Neural cell (in vitro differentiated cells): Measurements from ENCODE around the gene EVC. TPM values are rescaled to one million over a fixed set of nuclear protein-coding genes. Genes with fewer than 3 reads are reported as not detected.

Experiments
- H2AFZ ChIP-seq: fragments of 200-600, 300-800 bp; sonication (generic), shearing (Covaris generic); 2 replicates; pipeline ENCODE4 v1.6.0; 2014; ENCODE audit warnings: low read depth, mild to moderate bottlenecking, antibody characterized with exemption, low read length, moderate library complexity
- H3F3A ChIP-seq: fragments of 200-600 bp; shearing (Covaris generic); 2 replicates; pipeline ENCODE4 v1.6.1; 2016; ENCODE audit warnings: mild to moderate bottlenecking, moderate library complexity, mixed read lengths, antibody characterized with exemption, low read length; ENCODE audit not compliant: insufficient read depth, poor library complexity, severe bottlenecking
- H3K27ac ChIP-seq: fragments of 200-600, 300-800 bp; sonication (generic), shearing (Covaris generic); 2 replicates; pipeline ENCODE4 v1.5.1; 2014; ENCODE audit warnings: mild to moderate bottlenecking, low read length, moderate library complexity
- H3K27me3 ChIP-seq: fragments of 300-800, 200-600 bp; sonication (generic), shearing (Covaris generic); 2 replicates; pipeline ENCODE4 v1.6.0; 2014; ENCODE audit warnings: mild to moderate bottlenecking, low read depth, low read length, moderate library complexity; ENCODE audit not compliant: insufficient read depth
- H3K36me3 ChIP-seq: fragments of 300-800, 200-600 bp; sonication (generic), shearing (Covaris generic); 2 replicates; pipeline ENCODE4 v1.5.1; 2014; ENCODE audit warnings: mild to moderate bottlenecking, antibody characterized with exemption, low read length, moderate library complexity; ENCODE audit not compliant: insufficient read depth
- H3K4me2 ChIP-seq: fragments of 300-800, 200-600 bp; sonication (generic), shearing (Covaris generic); 2 replicates; pipeline ENCODE4 v1.6.0; 2014; ENCODE audit warnings: mild to moderate bottlenecking, low read length
- H3K4me3 ChIP-seq: fragments of 300-800, 200-600 bp; sonication (generic), shearing (Covaris generic); 2 replicates; pipeline ENCODE4 v1.5.1; 2014; ENCODE audit warnings: mild to moderate bottlenecking, low read length, moderate library complexity
- H3K79me2 ChIP-seq: fragments of 200-600 bp; shearing (Covaris generic); replicated peaks from 2 replicates; pipeline ENCODE4 v1.6.0; 2014; ENCODE audit warnings: mild to moderate bottlenecking, low read length, moderate library complexity; ENCODE audit not compliant: insufficient read depth
- H3K9ac ChIP-seq: fragments of 300-800, 200-600 bp; sonication (generic), shearing (Covaris generic); 2 replicates; pipeline ENCODE4 v1.6.1; 2016; ENCODE audit warnings: mild to moderate bottlenecking, low read length, mixed read lengths
- H3K9me2 ChIP-seq: fragments of 200-600 bp; shearing (Covaris generic); 2 replicates; pipeline ENCODE4 v1.6.1; 2016; ENCODE audit warnings: mild to moderate bottlenecking, low read length, mixed read lengths; ENCODE audit not compliant: insufficient read depth
- H3K9me3 ChIP-seq: fragments of 200-600, 300-800 bp; sonication (generic), shearing (Covaris generic); 2 replicates; pipeline ENCODE4 v1.6.1; 2016; ENCODE audit warnings: mild to moderate bottlenecking, mixed run types, low read length, moderate library complexity, mixed read lengths
- H4K20me1 ChIP-seq: fragments of 200-600 bp; shearing (Covaris generic); 2 replicates; pipeline ENCODE4 v1.6.1; 2016; ENCODE audit warnings: mild to moderate bottlenecking, mixed run types; ENCODE audit not compliant: insufficient read depth
- CTCF ChIP-seq: fragments of 450-650 bp; IDR thresholded peaks from 2 replicates; pipeline ENCODE4 v1.5.1; 2014; ENCODE audit warnings: antibody characterized with exemption, mild to moderate bottlenecking, moderate library complexity; ENCODE audit not compliant: poor library complexity, severe bottlenecking
- EP300 ChIP-seq: fragments of 450-650 bp; conservative IDR thresholded peaks from 2 replicates; pipeline ENCODE4 v1.6.1; 2014; ENCODE audit warnings: antibody characterized with exemption, mild to moderate bottlenecking, moderate library complexity; ENCODE audit not compliant: poor library complexity, severe bottlenecking
- EZH2 ChIP-seq: fragments of 200-600, 300-800 bp; shearing (Covaris generic), sonication (generic); IDR thresholded peaks from 2 replicates; pipeline ENCODE4 v1.6.1; 2014; ENCODE audit warnings: antibody characterized with exemption, low read length, borderline replicate concordance, mild to moderate bottlenecking; ENCODE audit not compliant: insufficient read depth, poor library complexity, severe bottlenecking
- MXI1 ChIP-seq: fragments of 450-650 bp; conservative IDR thresholded peaks from 2 replicates; pipeline ENCODE4 v1.6.1; 2014; ENCODE audit warnings: antibody characterized with exemption, mild to moderate bottlenecking; ENCODE audit not compliant: poor library complexity, severe bottlenecking
- POLR2AphosphoS5 ChIP-seq: IDR thresholded peaks from 2 replicates; pipeline ENCODE4 v1.6.1; 2012
- RAD21 ChIP-seq: fragments of 450-650 bp; conservative IDR thresholded peaks from 2 replicates; pipeline ENCODE4 v1.6.1; 2014; ENCODE audit warnings: antibody characterized with exemption, mild to moderate bottlenecking, moderate library complexity
- REST ChIP-seq: IDR thresholded peaks from 2 replicates; pipeline ENCODE4 v1.6.1; 2012; ENCODE audit warnings: borderline replicate concordance
- SMC3 ChIP-seq: fragments of 450-650 bp; conservative IDR thresholded peaks from 2 replicates; pipeline ENCODE4 v1.6.1; 2014; ENCODE audit warnings: antibody characterized with exemption, mild to moderate bottlenecking, moderate library complexity; ENCODE audit not compliant: poor library complexity
- TAF1 ChIP-seq: IDR thresholded peaks from 2 replicates; pipeline ENCODE4 v1.6.1; 2012; ENCODE audit warnings: low read depth
- polyA plus RNA-seq: library from polyadenylated mRNA; depleted of rRNA; stranded (reverse); fragments of >200 nt; gene quantifications from 2 replicates; pipeline ENCODE4 v1.2.3, GENCODE V29; 2014

Gene EVC
- polyA plus RNA-seq, 1 donor from 2014 or later: 0.48 TPM

- no peak overlapping the region for H3K27ac ChIP-seq
Measured at GRCh38 chr4:5857199-5857598, 146.2 kb downstream of the EVC start.

GRCh38 chr4:5858020-5858769 lies 147.2 kb downstream of the EVC start:
- Histone ChIP-seq H3K4me3 (no peak overlapping the region), H3K36me3 (peaks cover 31% of the 10 kb centered on the region), H3F3A (no peaks in the 10 kb centered on the region), H2AFZ (no peak overlapping the region), H3K27ac (no peak overlapping the region), H3K9me3 (no peaks in the 10 kb centered on the region), H3K27me3 (no peaks in the 10 kb centered on the region), H3K9me2 (no peaks in the 10 kb centered on the region), H3K4me2 (no peak overlapping the region), H4K20me1 (peaks cover 32% of the 10 kb centered on the region), H3K79me2 (peaks cover 60% of the 10 kb centered on the region), H3K9ac (no peak overlapping the region)
- TF ChIP-seq EP300 (no peak), POLR2AphosphoS5 (peak; percentile 5)

More at GRCh38 chr4:5857199-5857598, 146.2 kb downstream of the EVC start:
- H3K9me2 ChIP-seq: no peaks in the 10 kb centered on the region
- peaks cover 31% of the 10 kb centered on the region for H3K36me3 ChIP-seq
- no peaks in the 10 kb centered on the region for H3K27me3 ChIP-seq
- H4K20me1 ChIP-seq: peaks cover 29% of the 10 kb centered on the region
- H3K4me3 ChIP-seq: no peak overlapping the region
- H3K4me2 ChIP-seq: no peak overlapping the region
- TF ChIP-seq REST: no peak
- TF ChIP-seq MXI1: no peak
- TF ChIP-seq EP300: no peak
- no peak for TF ChIP-seq POLR2AphosphoS5
- no peak for TF ChIP-seq EZH2
- no peak for TF ChIP-seq CTCF
- TF ChIP-seq RAD21: no peak
- no peak for TF ChIP-seq TAF1
- TF ChIP-seq SMC3: no peak
- no peaks in the 10 kb centered on the region for H3K9me3 ChIP-seq
- no peaks in the 10 kb centered on the region for H3F3A ChIP-seq
- H2AFZ ChIP-seq: no peak overlapping the region
- no peak overlapping the region for H3K9ac ChIP-seq
- peaks cover 53% of the 10 kb centered on the region for H3K79me2 ChIP-seq
